ENCODE measurements around the gene EBI3.
"Not testable (repeated sequence)": the region's sequence is repeated elsewhere in the genome, so short reads cannot be mapped to it uniquely, and the experiment has no call there.

EBI3 gene

DNA sequence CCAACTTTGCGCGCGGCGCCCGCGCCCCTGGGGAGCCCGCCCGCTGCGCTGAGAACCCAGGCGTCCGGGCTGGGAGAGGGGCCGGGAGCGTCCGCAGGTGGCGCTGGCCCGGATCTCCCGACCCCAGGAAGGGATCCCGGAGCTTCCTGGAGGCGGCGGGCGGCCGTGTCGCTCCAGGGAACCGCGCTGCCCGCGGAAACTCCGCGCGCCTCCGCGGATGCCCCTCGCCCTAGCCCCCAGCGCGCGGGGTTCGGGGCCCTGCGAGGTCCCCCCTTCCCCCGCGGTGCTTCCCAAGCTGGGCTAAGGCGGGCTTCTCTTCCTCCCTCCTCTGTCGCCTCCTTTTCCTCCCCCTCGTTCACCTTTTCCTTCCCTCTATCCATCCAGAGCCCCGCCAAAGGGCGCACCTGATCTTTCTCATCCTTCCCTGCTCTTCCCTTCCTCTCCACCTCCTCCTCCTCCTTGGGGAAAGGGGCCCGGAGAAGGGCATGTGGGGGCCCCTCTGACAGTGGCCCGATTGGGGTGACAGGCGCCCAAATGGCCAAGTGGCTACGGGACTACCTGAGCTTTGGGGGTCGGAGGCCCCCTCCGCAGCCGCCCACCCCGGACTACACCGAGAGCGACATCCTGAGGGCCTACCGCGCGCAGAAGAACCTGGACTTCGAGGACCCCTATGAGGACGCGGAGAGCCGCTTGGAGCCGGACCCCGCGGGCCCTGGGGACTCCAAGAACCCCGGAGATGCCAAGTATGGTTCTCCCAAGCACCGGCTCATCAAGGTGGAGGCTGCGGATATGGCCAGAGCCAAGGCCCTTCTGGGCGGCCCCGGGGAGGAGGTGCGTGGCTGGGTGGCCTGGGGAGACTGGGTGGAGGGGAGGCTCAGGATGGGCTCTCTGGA is 50.5 kb downstream of the EBI3 start:
- DNase-seq: no peak

- no peak for DNase-seq
Measured at GRCh38 chr19:4284176-4284958, 55.0 kb downstream of the EBI3 start.

- DNase-seq: no peak
Measured at GRCh38 chr19:4284974-4285373, 55.7 kb downstream of the EBI3 start.

DNA sequence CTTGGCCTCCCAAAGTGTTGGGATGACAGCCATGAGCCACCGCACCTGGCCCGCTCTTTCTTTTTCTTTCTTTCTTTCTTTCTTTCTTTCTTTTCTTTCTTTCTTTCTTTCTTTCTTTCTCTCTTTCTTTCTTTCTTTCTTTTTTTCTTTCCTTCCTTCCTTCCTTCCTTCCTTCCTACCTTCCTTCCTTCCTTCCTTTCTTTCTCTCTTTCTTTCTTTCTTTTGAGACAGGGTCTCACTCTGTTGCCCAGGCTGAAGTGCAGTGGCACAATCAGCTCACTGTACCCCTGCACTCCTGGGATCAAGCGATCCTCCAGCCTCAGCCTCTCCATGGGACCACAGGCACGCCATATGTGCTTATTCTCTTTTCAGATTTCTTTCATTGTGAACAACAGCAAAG is 56.8 kb downstream of the EBI3 start:
- not testable (repeated sequence) for DNase-seq
